Smooth muscle cell of the brain vasculature (primary cell): ENCODE measurements around the gene PRDX2.
A peak's percentile ranks its signal among the peaks of the same experiment; 100 is the strongest.
"Not testable (repeated sequence)": the region's sequence is repeated elsewhere in the genome, so short reads cannot be mapped to it uniquely, and the experiment has no call there.

Source experiments
- DNase-seq: peaks from one replicate; pipeline ENCODE4 v3.0.0-alpha.2; 2012; ENCODE audit warnings: low read depth, low spot score

Gene PRDX2

DNA sequence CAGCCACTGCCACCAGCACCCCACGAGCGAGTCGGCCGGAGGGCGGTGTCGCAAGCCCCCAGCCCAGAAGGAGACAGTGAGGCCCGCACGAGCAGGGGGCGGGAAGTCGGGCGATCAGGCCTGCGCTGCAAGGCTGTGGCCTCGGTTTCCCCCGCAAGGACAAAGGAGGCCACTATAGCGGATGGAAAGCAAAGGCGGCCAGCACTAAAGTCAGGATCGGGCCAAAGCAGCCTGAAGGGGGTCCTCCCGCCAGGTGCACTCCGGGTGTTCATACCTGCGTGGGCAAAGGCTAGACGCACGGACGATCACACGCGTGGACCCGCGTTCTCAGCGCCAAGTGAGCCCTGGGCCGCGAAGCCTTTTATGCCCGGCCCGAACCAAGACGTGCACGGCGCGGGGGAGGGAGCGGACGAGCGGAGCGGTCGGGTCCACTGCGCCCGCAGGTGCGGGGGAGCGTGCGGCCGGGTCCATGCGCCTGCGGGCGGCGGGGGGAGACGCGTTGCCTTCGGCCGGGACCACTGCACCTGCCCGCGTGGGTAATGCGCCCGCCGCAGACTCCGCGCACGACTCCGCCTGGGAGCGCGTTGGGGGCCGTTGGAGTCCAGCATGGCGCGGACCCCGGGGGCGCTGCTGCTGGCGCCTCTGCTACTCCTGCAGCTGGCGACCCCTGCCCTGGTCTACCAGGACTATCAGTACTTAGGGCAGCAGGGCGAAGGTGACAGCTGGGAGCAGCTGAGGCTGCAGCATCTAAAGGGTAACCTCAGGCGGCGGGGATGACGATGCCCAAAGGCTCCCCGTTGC, at the start of gene PRDX2, which contains the start of gene THSD8:
PRDX2 (minus strand) TSS at position 335 of the 801 bp plus-strand sequence. CDS start 539 bp downstream, outside the sequence.
THSD8 (plus strand) TSS at position 604 of the 801 bp plus-strand sequence; CDS start at position 607, 3 bp downstream.
- DNase-seq: no peak

DNA sequence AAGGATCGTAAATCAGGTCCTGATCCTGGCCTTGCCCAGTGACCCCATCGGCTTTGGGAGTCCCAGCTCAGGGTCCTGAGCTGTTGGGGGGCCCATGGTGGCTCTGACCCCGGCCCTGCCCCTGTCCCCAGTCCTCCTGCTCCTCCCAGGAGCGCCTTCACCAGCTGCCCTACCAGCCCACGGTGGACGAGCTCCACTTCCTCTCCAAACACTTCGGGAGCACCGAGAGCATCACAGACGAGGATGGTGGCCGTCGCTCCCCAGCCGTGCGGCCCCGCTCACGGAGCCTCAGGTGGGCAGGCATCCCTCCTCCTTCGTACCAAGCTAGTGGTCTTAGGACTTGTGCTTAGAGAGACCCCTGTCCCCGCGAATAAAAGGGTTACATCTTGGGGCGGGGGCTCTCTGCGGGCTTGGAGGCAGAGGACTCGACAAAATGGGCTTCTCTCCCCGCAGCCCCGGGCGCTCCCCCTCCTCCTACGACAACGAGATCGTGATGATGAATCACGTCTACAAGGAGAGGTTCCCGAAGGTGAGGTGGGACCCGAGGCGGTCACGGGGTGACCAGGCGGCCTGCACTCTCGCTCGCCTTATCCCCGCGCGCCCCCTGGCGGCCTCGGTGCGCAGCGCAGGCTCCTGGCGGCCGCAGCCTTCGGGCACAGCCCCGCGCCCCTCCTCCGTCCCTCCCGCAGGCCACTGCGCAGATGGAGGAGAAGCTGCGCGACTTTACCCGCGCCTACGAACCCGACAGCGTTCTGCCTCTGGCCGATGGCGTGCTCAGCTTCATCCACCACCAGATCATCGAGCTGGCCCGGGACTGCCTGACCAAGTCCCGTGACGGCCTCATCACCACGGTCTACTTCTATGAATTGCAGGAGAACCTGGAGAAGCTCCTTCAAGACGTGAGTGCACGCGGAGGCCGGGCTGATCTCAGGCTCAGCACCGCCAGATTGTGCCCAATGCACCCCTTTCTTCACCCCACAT, 45.8 kb upstream of the PRDX2 start:
- peak; percentile 17 for DNase-seq

DNA sequence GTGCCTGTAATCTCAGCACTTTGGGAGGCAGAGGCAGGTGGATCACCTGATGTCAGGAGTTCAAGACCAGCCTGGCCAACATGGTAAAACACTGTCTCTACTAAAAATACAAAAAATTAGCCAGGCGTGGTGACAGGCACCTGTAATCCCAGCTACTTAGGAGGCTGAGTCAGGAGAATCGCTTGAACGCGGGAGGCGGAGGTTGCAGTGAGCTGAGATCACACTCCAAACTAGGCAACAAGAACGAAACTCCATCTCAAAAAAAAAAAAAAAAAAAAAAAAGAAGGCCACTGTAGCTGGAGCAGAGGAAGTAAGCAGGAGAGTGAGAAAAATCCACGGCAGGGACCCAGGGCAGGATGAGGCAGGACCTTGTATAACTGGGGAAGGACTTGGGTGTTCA, 45.0 kb upstream of the PRDX2 start:
- DNase-seq: not testable (repeated sequence)

DNA sequence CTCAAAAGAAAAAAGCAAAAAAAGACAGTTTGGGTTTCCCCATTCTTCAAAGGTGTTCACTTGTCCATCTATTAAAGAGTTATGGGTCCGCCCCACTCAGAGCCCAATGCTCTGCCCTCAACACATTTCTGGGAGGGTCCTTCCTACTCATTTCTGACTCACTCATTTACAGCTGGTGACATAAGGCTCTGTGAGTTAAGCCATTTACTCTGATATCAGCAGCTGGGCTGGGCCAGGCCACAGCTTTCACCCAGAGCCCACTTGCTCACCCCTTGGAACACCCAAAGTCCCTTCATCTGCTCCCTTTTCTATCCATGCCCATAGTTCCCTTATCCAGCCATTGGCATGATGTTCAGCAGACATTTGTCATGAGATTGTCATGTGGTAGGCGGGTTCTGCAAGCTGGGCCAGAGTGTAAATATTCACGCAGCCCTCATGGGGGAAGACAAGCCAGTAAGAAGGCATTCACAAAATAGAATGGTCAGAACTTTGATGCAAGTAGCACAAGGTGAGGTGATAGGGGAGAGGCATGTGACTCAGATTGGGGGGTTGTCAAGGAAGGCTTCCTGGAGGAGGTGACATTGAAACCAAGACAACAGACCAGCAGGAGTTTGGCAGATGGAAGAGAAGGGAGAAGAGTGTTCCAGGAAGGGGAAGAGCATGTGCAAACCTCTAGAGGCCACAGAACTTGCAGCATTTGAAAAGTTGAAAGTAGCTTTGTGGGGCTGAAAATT, 42.6 kb upstream of the PRDX2 start:
- DNase-seq: no peak

DNA sequence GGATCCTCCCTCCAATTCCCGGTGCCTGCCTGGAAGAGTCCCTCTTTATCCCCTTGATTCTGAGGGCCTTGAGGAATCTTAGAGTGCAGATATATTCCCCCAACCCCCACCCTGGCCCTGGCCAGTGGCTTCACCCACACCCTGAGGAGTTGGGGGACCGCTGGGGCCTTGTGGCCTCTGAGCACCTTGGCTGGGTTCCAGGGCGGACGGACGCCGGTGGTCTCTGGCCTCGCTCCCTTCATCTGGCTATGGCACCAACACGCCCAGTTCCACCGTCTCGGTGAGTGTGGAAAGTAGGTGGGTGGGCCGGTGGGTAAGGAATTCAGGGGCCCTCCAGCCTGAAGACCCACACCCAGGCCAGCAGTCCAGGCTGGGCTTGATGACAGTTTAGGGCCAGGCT, 41.7 kb upstream of the PRDX2 start:
- no peak for DNase-seq

DNA sequence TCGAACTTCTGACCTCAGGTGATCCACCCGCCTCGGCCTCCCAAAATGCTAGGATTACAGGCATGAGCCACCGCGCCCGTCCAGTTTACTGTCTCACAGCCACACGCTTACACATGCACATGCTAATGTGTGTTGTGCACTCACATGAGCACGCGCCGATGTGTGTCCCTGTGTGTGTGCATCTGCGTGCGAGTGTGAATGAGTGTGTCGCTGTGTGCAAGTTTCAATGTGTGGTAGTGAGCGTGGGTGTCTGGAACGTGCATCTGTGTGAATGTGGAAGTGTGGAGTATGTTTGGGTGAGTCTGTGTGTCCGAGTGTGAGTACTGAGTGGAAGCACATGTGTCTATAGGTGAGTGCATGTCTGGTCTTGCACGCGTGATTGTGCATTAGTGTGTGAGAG, 40.9 kb upstream of the PRDX2 start:
- no peak for DNase-seq

DNA sequence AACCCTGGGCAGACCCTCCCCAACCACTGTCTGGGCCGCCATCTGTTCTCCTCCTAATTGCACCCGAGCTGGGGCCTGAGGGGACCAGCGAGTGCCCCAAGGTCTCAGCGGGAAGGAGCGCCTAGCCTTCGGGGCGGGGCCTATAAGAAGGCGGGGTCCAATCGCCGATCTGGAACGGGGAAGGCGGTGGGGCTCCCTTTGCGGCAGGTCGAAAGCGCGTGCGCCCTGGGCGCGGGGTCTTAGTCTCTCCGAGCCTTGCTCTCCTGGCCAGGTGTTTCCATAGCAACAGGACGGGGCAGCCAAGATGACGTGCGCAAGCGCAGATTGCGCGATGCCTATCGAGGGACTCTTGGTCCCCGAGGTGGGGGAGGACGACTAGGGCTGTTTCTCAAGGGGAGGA, 39.5 kb upstream of the PRDX2 start:
- DNase-seq: no peak

DNA sequence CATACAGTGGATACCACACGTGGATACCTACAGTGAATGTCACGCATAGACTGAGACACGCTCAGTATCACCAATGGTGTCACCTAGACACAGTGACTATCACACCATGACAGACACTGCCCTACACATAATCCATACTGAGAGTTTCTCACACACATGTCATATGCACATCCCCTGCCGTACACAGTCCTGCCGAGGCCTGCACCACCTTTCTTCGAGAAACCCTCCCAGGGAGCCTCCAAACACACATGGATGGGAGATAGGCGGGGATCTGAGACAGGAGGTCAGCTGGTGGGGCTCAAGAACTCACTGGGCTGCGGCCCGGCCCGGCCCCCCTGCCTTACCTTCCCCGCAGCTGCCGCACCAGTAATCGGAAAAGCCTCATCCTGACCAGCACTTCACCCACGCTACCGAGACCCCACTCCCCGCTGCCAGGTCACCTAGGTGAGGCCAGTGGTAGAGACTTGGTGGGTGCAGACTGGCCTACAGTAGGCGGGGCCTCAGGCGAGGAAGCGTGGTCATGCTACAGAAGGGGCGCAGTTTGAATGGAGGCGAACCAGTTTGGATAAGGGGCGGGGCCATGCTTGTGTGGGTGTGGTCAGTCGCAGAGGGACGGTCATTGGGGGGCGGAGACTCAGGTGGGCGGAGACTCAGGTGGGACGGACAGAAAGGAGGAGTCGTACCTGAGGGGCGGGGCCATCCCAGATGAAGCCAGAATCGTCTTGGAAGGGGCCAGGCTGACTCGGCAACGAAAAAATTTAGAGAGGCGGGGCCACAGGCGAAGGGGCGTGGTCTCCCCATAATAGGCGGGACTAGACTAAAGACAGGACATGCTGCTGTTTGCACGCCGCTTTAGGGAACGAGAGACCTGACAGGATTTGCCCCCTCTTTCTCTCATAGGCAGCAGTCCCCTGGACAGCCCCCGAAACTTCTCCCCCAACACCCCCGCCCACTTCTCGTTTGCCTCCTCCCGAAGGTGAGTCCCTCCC, 38.8 kb upstream of the PRDX2 start:
- no peak for DNase-seq

DNA sequence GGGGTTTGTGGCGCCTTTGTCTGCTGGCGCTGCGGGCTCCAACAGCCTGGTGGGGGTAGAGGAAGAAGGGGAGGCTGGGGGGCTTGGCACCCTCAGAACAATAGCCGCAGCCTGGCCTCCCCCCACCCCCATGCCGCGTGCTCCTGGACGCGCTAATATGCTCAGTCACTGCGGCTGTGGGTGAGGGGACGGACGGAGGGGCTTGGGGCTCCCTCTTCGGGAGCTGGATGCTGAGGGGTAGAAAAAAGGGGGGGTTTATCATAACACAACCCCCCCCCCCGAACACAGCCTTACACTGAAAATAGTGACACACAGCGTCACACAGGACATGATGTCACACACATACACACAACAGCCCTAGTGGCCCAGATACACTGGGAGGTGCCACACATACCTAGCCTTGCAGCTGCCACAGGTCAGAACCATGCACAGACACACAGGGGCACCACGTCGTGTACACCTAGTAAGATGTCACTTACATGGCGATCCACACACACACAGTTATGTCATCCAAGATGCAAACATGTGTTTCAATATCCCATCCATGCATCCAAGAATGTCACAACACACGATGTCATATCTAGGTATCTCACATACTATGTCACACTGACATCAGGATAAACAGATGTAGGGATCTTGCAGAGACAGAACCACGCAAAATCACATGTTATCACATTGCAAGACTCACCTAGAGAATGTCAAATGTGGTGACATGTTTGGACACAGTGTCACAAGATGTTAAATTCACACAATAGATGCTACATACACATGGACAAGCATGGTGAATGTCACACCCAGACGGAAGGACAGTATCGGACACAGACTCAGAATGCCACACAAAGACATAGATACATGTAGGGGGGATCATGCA, 37.5 kb upstream of the PRDX2 start:
- no peak for DNase-seq

DNA sequence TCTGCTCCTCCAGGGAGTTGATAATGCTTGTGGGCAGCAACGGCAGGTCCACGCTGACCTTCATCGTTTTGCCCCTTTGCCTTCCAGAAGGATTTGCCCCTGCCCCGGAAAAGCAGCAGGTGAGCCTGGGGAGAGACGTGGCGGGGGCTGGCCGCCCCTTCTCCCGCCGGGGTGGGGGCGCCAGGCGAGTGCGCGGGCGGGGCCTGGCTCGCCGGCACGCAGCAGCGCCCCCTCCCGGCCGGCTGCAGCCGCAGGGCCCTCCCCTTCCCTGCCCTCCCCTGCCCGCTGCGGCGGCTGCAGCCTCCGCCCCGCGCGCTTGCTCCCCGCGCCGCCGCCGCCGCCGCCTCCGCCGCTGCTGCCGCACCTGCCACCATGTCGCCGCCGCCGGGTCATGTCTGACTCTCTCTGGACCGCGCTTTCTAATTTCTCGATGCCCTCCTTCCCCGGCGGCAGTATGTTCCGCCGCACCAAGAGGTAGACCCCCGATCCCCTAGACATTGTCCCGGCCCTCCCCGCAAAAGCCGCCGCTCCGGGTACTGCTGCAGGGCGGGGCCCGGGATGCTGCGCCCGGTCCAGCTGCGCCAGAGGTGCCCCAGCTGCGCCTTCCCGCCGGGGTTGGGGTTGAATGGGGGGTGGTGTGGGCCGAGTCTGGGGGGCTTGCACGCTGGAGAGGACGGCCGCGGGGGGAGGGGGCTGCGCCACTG, 36.7 kb upstream of the PRDX2 start, which contains the start of gene MAST1:
MAST1 (plus strand) TSS at position 334 of the 704 bp plus-strand sequence; CDS start at position 392, 58 bp downstream.
- no peak for DNase-seq

DNA sequence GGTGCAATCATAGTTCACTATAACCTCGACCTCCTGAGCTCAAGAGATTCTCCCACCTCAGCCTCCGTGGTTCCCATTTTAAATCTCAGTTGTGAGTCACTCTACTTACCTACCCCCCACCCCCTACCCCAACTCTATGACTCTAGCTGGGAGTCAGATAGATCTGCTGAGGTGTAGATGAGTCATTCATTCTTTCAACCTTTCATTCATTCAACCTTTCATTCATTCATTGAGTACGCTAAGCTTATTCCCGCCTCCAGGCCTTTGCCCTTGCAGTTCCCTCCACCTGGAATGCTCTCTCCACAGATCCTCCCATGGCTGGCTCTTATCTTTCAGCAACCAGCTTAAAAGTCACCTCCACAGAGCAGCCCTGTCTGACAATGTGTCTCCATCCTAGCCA, 35.6 kb upstream of the PRDX2 start:
- no peak for DNase-seq

DNA sequence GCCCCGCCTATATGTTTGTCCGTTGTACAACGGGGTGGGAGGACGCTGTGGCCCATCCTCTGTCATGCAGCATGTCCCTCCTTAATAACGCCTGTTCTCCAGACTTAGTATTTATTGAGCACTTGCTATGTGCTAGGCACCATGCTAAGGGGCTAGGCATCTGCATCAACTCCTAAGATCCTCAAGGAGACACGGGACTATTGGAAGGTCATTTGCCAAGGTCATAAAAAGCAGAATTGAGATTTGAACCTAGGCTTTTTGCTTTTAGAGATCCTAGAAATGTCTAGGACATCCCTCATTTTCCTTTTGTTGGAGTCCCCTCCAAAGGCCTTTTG, 34.9 kb upstream of the PRDX2 start:
- DNase-seq: no peak

DNA sequence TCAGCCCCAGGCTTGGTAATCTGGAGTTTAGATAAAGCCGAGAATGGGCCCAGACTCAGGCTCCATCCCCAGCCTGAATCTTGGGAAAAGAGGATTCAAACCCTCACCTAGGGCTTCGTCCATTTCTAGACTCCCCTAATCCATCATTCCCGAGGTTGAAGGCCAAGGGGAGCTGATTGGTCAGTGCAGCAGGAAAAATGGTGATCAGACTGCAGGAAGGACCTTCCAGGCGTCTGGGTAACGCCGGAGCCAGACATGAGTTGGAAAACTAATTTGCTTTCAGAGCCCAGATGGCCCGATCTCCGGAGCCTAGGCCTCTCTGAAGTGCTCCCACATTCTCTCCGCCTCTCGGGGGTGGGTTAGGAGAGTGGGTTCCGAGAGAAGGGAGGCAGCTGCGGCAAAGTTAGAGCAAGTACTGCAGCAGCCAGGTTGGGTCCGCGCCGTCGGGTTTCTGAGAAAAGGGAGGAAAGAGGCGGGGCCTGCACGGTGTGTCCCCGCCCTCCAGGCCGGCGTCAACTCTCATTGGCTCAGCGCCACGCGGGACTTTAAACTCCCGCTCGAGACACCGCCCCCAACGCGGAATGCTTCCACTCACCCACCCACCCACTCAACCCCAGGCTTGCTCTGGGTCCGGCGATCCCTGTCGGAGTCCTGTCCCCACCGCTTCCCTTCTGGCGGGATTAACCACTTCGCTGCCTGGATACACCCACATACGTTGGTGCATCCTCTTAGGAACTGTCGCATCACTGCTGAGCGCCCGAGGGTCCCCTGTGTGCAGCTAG, 33.6 kb upstream of the PRDX2 start:
- DNase-seq: no peak

DNA sequence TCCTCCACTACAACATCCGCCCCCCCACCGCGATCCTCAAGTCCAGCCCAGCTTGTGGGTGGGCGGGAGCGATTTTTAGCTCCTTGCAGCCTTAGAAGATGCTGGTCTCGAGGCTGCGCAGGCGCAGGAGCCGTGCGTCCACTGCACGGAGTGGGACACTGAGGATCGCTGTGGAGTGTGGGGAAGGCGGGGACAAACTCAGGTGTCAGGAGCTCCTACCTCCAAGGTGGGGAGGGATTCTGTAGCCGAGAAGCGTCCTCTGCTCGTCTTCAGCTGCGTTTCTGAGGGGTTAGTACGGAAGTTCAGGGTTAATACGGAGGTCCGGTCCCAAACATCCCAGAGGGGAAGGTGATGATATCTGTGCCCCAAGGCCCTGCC, 33.0 kb upstream of the PRDX2 start, which contains the start of gene RTBDN:
RTBDN (minus strand) TSS at position 14 of the 378 bp plus-strand sequence. CDS start 4,600 bp downstream, outside the sequence.
- no peak for DNase-seq

DNA sequence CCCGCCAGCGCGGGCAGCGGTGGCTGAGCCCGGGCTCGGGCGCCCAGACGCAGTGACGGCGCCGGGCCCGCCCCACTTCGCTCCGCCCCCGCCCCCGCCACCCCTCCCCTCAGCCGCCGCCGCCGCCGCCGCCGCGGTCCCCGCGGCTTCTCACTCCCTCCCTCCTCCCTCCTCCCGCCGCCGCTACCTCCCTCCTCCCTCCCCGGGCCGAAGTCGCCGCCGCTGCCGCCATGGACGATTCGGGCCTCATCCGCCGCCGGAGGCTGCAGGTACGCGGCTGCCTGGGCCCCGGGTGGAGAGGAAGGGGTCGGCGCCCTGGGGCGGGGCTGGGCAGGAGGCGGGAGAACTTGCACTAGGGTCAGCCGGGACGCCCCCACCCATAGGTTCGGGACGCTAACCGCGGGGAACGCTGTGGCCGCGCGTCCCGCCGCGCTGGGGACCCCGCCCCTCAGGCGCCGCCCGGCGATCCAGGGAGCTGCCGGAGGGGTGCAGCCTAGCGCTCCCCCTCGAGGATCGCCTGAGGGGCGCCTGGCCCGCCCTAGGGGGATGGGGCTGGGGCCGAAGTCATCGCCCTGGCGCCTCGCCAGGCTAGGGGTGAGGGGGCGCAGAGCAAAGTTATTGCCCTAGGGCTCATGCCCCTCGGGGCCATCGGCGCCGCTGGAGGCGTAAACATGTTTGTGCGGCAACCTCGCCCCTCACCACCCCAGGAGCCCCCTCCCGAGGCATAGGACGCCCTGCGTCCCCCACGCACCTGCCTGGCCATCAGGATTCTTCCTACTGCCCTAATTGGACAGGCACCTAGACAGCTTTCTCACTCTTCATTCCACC, 32.4 kb upstream of the PRDX2 start:
- no peak for DNase-seq

DNA sequence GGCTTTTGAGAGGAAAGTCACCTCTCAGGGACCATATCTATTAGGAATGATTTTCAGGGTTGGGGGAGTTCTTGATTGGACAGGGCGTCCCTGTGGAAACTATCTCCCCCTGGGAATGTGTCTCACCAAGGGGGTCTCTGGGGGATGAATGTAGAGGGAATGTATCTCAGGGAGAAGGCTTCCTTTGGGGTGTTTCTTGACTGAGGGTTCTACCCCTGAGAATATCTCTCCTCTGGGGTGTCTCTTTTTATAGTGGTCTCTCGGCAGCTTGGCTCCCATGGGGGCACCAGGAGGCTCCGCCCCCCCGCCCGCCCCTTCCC, 31.8 kb upstream of the PRDX2 start:
- DNase-seq: no peak

DNA sequence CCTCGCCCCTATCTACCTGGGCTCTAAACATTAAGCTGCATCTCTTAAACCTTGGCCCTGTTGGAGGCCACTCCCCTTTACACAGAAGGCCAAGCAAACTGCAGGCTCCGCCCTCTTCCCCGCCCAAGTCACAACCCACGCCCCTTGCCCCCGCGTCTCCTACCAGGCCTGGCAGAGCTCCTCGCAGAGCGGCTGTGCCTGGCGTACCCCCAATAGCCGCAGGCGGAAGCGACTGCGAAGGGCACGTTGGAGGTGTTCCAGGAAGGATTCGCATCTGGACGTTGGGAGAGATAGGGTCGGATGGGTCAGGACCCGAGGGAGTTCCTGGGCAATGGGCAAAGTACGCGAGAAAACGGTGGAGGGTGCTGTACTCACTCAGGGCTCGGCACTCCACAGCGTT, 26.9 kb upstream of the PRDX2 start:
- no peak for DNase-seq
